Bronchial epithelial cell (primary cell): Measurements from ENCODE around the gene SAA4. TPM values are rescaled to one million over a fixed set of nuclear protein-coding genes. Genes with fewer than 3 reads are reported as not detected.
"Not testable (repeated sequence)": the region's sequence is repeated elsewhere in the genome, so short reads cannot be mapped to it uniquely, and the experiment has no call there.

Experiments used
- DNase-seq: peaks from one replicate; pipeline ENCODE4 v3.0.0-alpha.2; 2010; ENCODE audit warnings: low read depth
- FAIRE-seq: peaks from 2 replicates; lab custom pipeline; 2011; peaks lifted over from hg19 to GRCh38; lab: Jason Lieb, UNC
- H3K27me3 ChIP-seq: 2 replicates; pipeline ENCODE4 v1.5.1; 2011; ENCODE audit warnings: low read length; ENCODE audit not compliant: control insufficient read depth, insufficient read depth
- H3K36me3 ChIP-seq: 2 replicates; pipeline ENCODE4 v1.5.1; 2011; ENCODE audit warnings: low read length; ENCODE audit not compliant: control insufficient read depth, insufficient read depth
- H3K4me3 ChIP-seq: 2 replicates; pipeline ENCODE4 v1.5.1; 2011; ENCODE audit warnings: mild to moderate bottlenecking, low read depth, low read length, control low read depth
- CTCF ChIP-seq: IDR thresholded peaks from 2 replicates; pipeline ENCODE4 v1.5.1; 2011; ENCODE audit warnings: mild to moderate bottlenecking, moderate library complexity, low read length, control low read depth, inconsistent platforms; ENCODE audit not compliant: insufficient read depth, severe bottlenecking
- total RNA-seq: library from RNA; depleted of rRNA; stranded (reverse); fragments of >200 nt; gene quantifications from 2 replicates; pipeline ENCODE4 v1.2.1, GENCODE V29; 2014

The SAA4 gene
- total RNA-seq, 1 donor from 2014 or later = not detected

GRCh38 chr11:18253233-18253632, 16.6 kb upstream of the SAA4 start:
- DNase-seq = peak; percentile 46
- peak; percentile 24 for TF ChIP-seq CTCF
- no peak overlapping the region for H3K4me3 ChIP-seq
- no peaks in the 10 kb centered on the region for H3K27me3 ChIP-seq
- no peak for FAIRE-seq
- H3K36me3 ChIP-seq = no peaks in the 10 kb centered on the region

GRCh38 chr11:18248561-18248960, 12.0 kb upstream of the SAA4 start, which contains the start of gene SAA2:
TSS of gene SAA2 (minus strand) at chr11:18248668. CDS start at chr11:18248011, 657 bp downstream.
- DNase-seq (peak; percentile 62), FAIRE-seq (no peak)
- TF ChIP-seq CTCF = no peak
- H3K4me3 ChIP-seq = no peak within 1 kb of the TSS
- H3K27me3 ChIP-seq = no peaks in the 10 kb centered on the region
- H3K36me3 ChIP-seq = no peaks in the 10 kb centered on the region

GRCh38 chr11:18247191-18247581, 10.6 kb upstream of the SAA4 start:
- H3K36me3 ChIP-seq, H3K27me3 ChIP-seq, FAIRE-seq, H3K4me3 ChIP-seq, DNase-seq: not testable (repeated sequence)

- DNase-seq = not testable (repeated sequence)
- peak; percentile 81 for FAIRE-seq
Observed at GRCh38 chr11:18246379-18247190, 10.0 kb upstream of the SAA4 start.

GRCh38 chr11:18245396-18245795, 8.8 kb upstream of the SAA4 start:
- FAIRE-seq (no peak), DNase-seq (no peak)
- Histone ChIP-seq H3K36me3 (no peaks in the 10 kb centered on the region), H3K27me3 (no peaks in the 10 kb centered on the region), H3K4me3 (no peak overlapping the region)
- TF ChIP-seq CTCF = no peak

More at GRCh38 chr11:18246379-18247190, 10.0 kb upstream of the SAA4 start:
- H3K36me3 ChIP-seq, H3K4me3 ChIP-seq, H3K27me3 ChIP-seq: not testable (repeated sequence)

- peak; percentile 68 for DNase-seq
- no peak overlapping the region for H3K4me3 ChIP-seq
- FAIRE-seq = no peak
- TF ChIP-seq CTCF = peak; percentile 92
- H3K27me3 ChIP-seq = peaks cover 1% of the 10 kb centered on the region
- H3K36me3 ChIP-seq = no peaks in the 10 kb centered on the region
Observed at GRCh38 chr11:18243783-18244362, 7.3 kb upstream of the SAA4 start.

GRCh38 chr11:18239655-18240054, 3.1 kb upstream of the SAA4 start:
- Histone ChIP-seq H3K36me3 (no peaks in the 10 kb centered on the region), H3K27me3 (peaks cover 1% of the 10 kb centered on the region), H3K4me3 (no peak overlapping the region)
- FAIRE-seq = no peak
- no peak for DNase-seq
- no peak for TF ChIP-seq CTCF
